HL-60 (cell line): Measurements from ENCODE around the gene FRK.
"Not testable (repeated sequence)": the region's sequence is repeated elsewhere in the genome, so short reads cannot be mapped to it uniquely, and the experiment has no call there.

ENCODE experiments used
- DNase-seq, 2 experiments: peaks; one replicate each; pipeline ENCODE4 v3.0.0-alpha.2; 2010 to 2020; ENCODE audit warnings: low read depth in 1 of 2, low spot score in 1 of 2
- H3K27ac ChIP-seq: fragments of 250-450 bp; sonication (Bioruptor Pico); replicated peaks from 2 replicates; pipeline ENCODE4 v1.5.1; 2020; ENCODE audit warnings: mild to moderate bottlenecking, moderate library complexity
- H3K27me3 ChIP-seq: fragments of 250-450 bp; sonication (Bioruptor Pico); 2 replicates; pipeline ENCODE4 v1.5.1; 2021; ENCODE audit warnings: mild to moderate bottlenecking, moderate library complexity; ENCODE audit not compliant: insufficient read depth, poor library complexity, severe bottlenecking
- H3K4me3 ChIP-seq: replicated peaks from 2 replicates; pipeline ENCODE4 v1.5.1; 2011; ENCODE audit warnings: mild to moderate bottlenecking, control low read depth, low read length; ENCODE audit not compliant: insufficient read depth
- CTCF ChIP-seq: IDR thresholded peaks from one replicate; pipeline ENCODE4 v1.5.1; 2011; ENCODE audit warnings: low read length, control low read depth, inconsistent platforms; ENCODE audit not compliant: insufficient read depth
- GABPA ChIP-seq: IDR thresholded peaks from 2 replicates; pipeline ENCODE4 v1.6.1; 2012; ENCODE audit warnings: low read depth
- POLR2AphosphoS5 ChIP-seq: IDR thresholded peaks from 2 replicates; pipeline ENCODE4 v1.6.1; 2012; ENCODE audit warnings: low read depth
- SPI1 ChIP-seq: IDR thresholded peaks from 2 replicates; pipeline ENCODE4 v1.6.1; 2012; ENCODE audit warnings: low read depth, mild to moderate bottlenecking, borderline replicate concordance
- TF ChIP-seq, protein P1 (sequence below): IDR thresholded peaks from 2 replicates; pipeline ENCODE4 v1.6.1; 2012; ENCODE audit warnings: low read depth; ENCODE audit not compliant: insufficient replicate concordance

Gene FRK

DNA sequence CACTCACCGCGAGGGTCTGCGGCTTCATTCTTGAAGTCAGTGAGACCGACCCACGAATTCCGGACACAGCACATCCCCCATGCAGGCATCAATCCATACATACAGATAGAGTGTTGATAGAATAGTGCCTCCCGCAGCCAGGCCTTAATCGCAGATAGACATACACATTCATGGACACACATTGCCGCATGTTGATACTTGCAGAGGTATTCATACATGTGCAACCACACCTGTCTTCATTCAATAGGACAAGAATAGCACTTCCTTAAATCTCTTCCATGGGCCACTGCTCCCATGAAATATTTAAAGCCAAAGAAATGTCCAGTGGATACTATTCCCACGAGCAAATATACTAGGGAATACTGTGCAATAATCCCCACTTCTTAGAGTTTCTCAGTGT is 170.5 kb downstream of the FRK start:
- no peak for DNase-seq
- H3K4me3 ChIP-seq: no peak overlapping the region
- no peak overlapping the region for H3K27ac ChIP-seq
- peaks cover 5% of the 10 kb centered on the region for H3K27me3 ChIP-seq
- TF ChIP-seq GABPA (no peak), SPI1 (no peak), CTCF (no peak), POLR2AphosphoS5 (no peak)
- TF ChIP-seq, protein P1, sequence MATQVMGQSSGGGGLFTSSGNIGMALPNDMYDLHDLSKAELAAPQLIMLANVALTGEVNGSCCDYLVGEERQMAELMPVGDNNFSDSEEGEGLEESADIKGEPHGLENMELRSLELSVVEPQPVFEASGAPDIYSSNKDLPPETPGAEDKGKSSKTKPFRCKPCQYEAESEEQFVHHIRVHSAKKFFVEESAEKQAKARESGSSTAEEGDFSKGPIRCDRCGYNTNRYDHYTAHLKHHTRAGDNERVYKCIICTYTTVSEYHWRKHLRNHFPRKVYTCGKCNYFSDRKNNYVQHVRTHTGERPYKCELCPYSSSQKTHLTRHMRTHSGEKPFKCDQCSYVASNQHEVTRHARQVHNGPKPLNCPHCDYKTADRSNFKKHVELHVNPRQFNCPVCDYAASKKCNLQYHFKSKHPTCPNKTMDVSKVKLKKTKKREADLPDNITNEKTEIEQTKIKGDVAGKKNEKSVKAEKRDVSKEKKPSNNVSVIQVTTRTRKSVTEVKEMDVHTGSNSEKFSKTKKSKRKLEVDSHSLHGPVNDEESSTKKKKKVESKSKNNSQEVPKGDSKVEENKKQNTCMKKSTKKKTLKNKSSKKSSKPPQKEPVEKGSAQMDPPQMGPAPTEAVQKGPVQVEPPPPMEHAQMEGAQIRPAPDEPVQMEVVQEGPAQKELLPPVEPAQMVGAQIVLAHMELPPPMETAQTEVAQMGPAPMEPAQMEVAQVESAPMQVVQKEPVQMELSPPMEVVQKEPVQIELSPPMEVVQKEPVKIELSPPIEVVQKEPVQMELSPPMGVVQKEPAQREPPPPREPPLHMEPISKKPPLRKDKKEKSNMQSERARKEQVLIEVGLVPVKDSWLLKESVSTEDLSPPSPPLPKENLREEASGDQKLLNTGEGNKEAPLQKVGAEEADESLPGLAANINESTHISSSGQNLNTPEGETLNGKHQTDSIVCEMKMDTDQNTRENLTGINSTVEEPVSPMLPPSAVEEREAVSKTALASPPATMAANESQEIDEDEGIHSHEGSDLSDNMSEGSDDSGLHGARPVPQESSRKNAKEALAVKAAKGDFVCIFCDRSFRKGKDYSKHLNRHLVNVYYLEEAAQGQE: no peak

- H3K27ac ChIP-seq, H3K4me3 ChIP-seq, DNase-seq, H3K27me3 ChIP-seq: not testable (repeated sequence)
These were observed 171.8 kb downstream of the FRK start for GRCh38 chr6:115888687-115889470.

- no peaks in the 10 kb centered on the region for H3K27me3 ChIP-seq
- H3K4me3 ChIP-seq: no peak overlapping the region
- no peak overlapping the region for H3K27ac ChIP-seq
- TF ChIP-seq CTCF (no peak), SPI1 (no peak), GABPA (no peak), POLR2AphosphoS5 (no peak)
- TF ChIP-seq, protein P1: no peak
- no peak for DNase-seq
These were observed 172.8 kb downstream of the FRK start for GRCh38 chr6:115887891-115888290.

DNA sequence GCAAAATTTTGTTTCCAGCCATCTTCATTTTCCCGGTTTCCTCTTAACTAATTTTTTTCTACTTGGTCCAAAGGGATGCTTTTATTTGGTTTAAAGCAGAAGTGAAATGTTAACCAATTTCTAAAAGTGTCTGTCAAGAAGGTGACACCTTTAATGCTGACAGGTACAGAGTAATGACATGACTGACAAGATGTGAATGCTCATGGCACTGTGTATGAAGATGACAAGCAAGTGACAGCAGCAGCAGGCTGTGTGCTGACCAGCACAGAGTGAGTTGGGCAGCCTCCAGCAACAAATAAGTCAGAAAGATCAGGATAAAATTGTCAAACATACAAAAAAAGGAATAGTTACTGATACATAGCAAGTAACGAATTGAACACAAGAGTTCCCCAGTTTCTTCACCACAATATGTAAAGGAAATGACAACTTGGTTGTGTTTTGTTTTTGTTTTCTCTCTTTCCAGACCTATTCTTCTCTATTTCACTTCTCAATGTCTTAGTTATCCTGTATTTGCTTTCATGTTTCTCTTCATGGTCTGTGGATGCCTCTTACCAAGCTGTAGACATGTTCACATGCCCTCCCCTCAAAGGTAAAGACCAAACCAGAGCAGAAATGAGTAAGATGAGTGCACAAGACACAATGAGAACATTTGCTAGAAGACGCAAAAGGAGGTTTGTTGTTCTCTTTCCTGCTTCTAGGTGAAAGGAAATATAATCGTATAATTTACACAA is 174.9 kb downstream of the FRK start:
- TF ChIP-seq SPI1 (no peak), POLR2AphosphoS5 (no peak), CTCF (no peak)
- no peak for DNase-seq
- peaks cover 2% of the 10 kb centered on the region for H3K27me3 ChIP-seq
- no peak overlapping the region for H3K4me3 ChIP-seq
- H3K27ac ChIP-seq: no peak overlapping the region
